Mesothelial cell of epicardium (in vitro differentiated cells): ENCODE results near the gene NUCB2. TPM values are rescaled to one million over a fixed set of nuclear protein-coding genes. Genes with fewer than 3 reads are reported as not detected.

Experiments used
- DNase-seq, 2 experiments: peaks; one replicate each; pipeline ENCODE4 v3.0.0; 2021; ENCODE audit warnings: low spot score in 2 of 2; ENCODE audit not compliant: unreplicated experiment in 2 of 2
- H3K27ac Mint-ChIP-seq: 2 replicates; pipeline ENCODE4 v1.8.0; 2021; ENCODE audit warnings: mixed read lengths
- H3K27me3 Mint-ChIP-seq: 2 replicates; pipeline ENCODE4 v1.8.0; 2021; ENCODE audit warnings: low read depth, mixed read lengths
- H3K36me3 Mint-ChIP-seq: 2 replicates; pipeline ENCODE4 v1.8.0; 2021; ENCODE audit warnings: mixed read lengths
- H3K4me1 Mint-ChIP-seq: 2 replicates; pipeline ENCODE4 v1.8.0; 2021; ENCODE audit warnings: mixed read lengths
- H3K4me3 Mint-ChIP-seq: 2 replicates; pipeline ENCODE4 v1.8.0; 2021; ENCODE audit warnings: mild to moderate bottlenecking, moderate library complexity, mixed read lengths
- H3K9me3 Mint-ChIP-seq: 2 replicates; pipeline ENCODE4 v1.8.0; 2021; ENCODE audit warnings: mixed read lengths
- CTCF ChIP-seq: fragments of 200-600 bp; sonication (generic); IDR thresholded peaks from one replicate; pipeline ENCODE4 v1.5.0; 2021; ENCODE audit warnings: antibody characterized with exemption; ENCODE audit not compliant: unreplicated experiment
- total RNA-seq: library from RNA; stranded (reverse); gene quantifications from 3 replicates; pipeline ENCODE4 v1.2.1, GENCODE V29; 2021

The NUCB2 gene
- total RNA-seq, 1 donor from 2014 or later = 49.2 TPM

GRCh38 chr11:17296852-17297559 lies 20.5 kb downstream of the NUCB2 start:
- H3K4me3 Mint-ChIP-seq = no peak overlapping the region
- TF ChIP-seq CTCF = no peak
- peak overlapping the region; percentile 18 for H3K27ac Mint-ChIP-seq
- H3K36me3 Mint-ChIP-seq = peaks cover 12% of the 10 kb centered on the region
- DNase-seq = no peak
- H3K4me1 Mint-ChIP-seq = no peaks in the 10 kb centered on the region
- H3K9me3 Mint-ChIP-seq = no peaks in the 10 kb centered on the region
- no peaks in the 10 kb centered on the region for H3K27me3 Mint-ChIP-seq

- H3K4me3 Mint-ChIP-seq = no peak overlapping the region
- H3K9me3 Mint-ChIP-seq = no peaks in the 10 kb centered on the region
- H3K36me3 Mint-ChIP-seq = peaks cover 14% of the 10 kb centered on the region
- H3K27ac Mint-ChIP-seq = no peak overlapping the region
- no peak for DNase-seq
- no peaks in the 10 kb centered on the region for H3K4me1 Mint-ChIP-seq
- no peak for TF ChIP-seq CTCF
- no peaks in the 10 kb centered on the region for H3K27me3 Mint-ChIP-seq
These were observed 21.8 kb downstream of the NUCB2 start for GRCh38 chr11:17298302-17298701.

GRCh38 chr11:17300372-17300771 lies 23.8 kb downstream of the NUCB2 start:
- H3K4me1 Mint-ChIP-seq = no peaks in the 10 kb centered on the region
- no peaks in the 10 kb centered on the region for H3K27me3 Mint-ChIP-seq
- no peak overlapping the region for H3K4me3 Mint-ChIP-seq
- no peak overlapping the region for H3K27ac Mint-ChIP-seq
- H3K9me3 Mint-ChIP-seq = peaks cover 3% of the 10 kb centered on the region
- no peak for TF ChIP-seq CTCF
- no peak for DNase-seq
- H3K36me3 Mint-ChIP-seq = peaks cover 17% of the 10 kb centered on the region

GRCh38 chr11:17313349-17314231 lies 37.1 kb downstream of the NUCB2 start:
- Mint-ChIP-seq H3K27ac (no peak overlapping the region), H3K4me1 (no peaks in the 10 kb centered on the region), H3K9me3 (no peaks in the 10 kb centered on the region), H3K4me3 (no peak overlapping the region), H3K36me3 (peaks cover 17% of the 10 kb centered on the region), H3K27me3 (no peaks in the 10 kb centered on the region)
- DNase-seq = no peak
- no peak for TF ChIP-seq CTCF

- Mint-ChIP-seq H3K36me3 (peaks cover 17% of the 10 kb centered on the region), H3K27ac (no peak overlapping the region), H3K27me3 (no peaks in the 10 kb centered on the region), H3K4me1 (no peaks in the 10 kb centered on the region), H3K4me3 (no peak overlapping the region), H3K9me3 (no peaks in the 10 kb centered on the region)
- no peak for TF ChIP-seq CTCF
- DNase-seq = no peak
These were observed 37.7 kb downstream of the NUCB2 start for GRCh38 chr11:17314232-17314547.
